Head of caudate nucleus (tissue), 42 donors: ENCODE data around the gene CD302.
A peak's percentile ranks its signal among the peaks of the same experiment; 100 is the strongest.
"Not testable (repeated sequence)": the region's sequence is repeated elsewhere in the genome, so short reads cannot be mapped to it uniquely, and the experiment has no call there.

Experiments
- DNase-seq, 42 donors: peaks; one replicate each; pipeline versions ENCODE4 v3.0.0 to v3.0.0-alpha.2; 2020 to 2021; ENCODE audit warnings: mixed read lengths in 7 of 42
- intact Hi-C: fragments of 100-400 bp; cut with DNase I; formaldehyde crosslinking; loops from one replicate; pipeline ENCODE4 v1.15.0; 2022

Gene CD302, protein sequence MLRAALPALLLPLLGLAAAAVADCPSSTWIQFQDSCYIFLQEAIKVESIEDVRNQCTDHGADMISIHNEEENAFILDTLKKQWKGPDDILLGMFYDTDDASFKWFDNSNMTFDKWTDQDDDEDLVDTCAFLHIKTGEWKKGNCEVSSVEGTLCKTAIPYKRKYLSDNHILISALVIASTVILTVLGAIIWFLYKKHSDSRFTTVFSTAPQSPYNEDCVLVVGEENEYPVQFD

DNA sequence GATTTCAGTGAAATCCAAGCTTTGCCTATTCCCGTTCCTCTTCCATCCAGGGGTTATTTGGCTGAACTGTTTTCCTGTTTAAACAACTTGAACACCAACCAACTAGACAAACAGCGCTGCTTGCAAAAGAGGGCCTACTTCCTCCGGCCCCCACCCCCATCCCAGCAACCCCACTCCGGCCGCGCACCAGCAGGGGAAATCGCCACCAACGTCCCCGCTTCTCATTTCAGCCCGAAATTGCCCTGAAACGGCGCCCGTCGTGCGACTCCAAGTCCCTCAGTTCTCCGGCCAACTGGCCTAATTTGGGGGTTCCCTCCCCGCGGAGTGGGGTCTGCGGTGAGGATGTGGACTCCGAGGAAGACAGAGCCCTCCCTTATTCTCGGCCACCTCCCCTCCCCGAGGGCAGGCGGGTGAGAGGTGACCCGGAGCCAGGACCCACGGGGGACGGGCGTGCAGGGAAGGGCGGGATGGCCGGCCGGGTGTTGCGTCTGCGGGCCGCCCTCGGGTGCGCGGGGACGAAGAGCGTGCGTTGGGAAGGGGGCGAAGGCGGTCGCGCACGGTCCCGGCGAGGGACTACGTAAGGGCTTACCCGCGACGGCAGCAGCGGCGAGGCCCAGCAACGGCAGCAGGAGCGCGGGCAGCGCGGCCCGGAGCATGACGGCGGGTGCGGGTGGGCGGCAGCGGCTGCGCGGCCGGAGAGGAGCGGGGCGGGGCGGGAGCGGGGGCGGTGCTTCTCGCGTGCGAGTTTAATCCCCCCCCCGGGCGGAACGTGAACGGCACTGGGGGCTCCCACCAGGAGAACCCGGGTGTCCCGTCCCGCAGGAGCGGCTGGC is at the start of gene CD302:
TSS of gene CD302 (minus strand) at position 666 of the 833 bp plus-strand sequence. CDS start at position 656, 10 bp downstream.
- intact Hi-C loops = loop anchor here (10.0 kb wide), 1 partner anchor 83 kb away; the partner anchor contains the start of gene MARCHF7
- peak in 41 of 42 donors; percentile 19 to 80 (median 59) for DNase-seq

DNA sequence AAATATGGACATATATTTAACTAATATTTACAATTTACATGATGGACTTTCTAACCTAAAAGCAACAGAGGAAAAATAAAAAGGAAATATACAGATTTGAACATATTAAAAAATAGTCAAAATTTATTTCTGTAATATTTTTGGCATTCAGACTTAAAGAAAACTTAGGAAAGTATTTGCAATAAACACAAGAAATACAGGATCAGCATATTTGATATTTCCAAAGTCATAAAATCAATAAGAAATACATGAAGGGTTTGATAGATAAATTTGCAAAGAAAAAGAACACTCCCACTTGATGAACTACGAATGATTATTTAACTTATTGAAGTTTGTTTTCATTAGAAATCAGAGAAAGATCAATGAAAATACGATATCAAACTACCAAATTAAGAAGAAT is 48.6 kb upstream of the CD302 start:
- intact Hi-C loops = no loop called here
- DNase-seq = no peak

DNA sequence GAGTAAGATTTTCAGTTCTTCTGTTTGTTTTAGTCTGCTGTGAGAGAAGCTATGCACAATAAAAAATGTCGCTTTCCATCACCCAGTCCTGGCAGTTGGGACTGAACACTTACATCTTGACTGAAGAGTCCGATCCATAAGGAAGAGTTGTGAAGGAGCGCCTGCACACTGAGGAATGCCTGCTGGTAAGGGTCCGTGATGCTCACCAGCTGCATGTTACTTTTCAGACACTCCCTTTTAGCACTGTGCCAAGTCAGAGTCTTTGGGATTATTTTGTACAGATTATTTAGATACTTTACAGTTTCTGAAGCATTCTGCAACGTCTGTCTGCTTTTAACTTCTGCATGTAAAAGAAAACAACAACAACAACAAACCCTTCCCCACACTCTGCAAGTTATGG is 42.6 kb upstream of the CD302 start:
- intact Hi-C loops = no loop called here
- no peak for DNase-seq

DNA sequence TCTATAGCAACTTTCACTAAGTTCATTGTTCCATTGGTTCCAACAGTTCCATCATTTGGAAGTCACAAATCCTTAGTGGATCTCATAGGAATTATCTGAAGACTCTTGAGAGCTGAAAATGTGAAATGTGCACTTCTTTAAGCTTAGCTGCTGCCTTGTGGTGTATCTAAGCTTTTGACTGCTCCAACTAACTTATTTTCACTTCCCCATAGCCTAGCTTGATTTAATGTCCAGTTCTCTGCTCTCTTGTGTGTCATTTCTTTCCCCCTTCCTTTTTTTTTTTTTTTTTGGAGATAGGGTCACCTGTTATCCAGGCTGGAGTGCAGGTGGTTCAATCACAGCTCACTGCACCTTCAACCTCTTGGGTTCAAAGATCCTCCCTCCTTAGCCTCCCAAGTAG is 34.9 kb upstream of the CD302 start:
- intact Hi-C loops = no loop called here

DNA sequence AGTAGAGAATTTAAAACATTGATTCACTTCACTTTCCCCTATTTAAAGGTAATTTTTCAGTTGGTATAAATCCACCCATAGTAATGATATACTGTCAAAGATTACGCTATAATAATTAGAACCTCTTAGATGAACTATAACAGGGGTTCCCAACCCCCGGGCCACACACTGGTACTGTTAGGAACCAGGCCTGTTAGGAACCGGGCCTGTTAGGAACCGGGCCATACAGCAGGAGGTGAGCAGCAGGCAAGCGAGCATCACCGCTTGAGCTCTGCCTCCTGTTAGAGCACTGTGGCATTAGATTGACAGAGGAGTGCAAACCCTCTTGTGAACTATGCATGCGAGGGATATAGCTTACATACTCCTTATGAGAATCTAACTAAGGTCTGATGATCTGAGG is 34.0 kb upstream of the CD302 start:
- no peak for DNase-seq
- intact Hi-C loops = no loop called here

More for the DNA sequence above, 34.9 kb upstream of the CD302 start:
- DNase-seq = no peak

- intact Hi-C loops = no loop called here
- no peak for DNase-seq
These were observed 31.4 kb upstream of the CD302 start for GRCh38 chr2:159829376-159829775.

DNA sequence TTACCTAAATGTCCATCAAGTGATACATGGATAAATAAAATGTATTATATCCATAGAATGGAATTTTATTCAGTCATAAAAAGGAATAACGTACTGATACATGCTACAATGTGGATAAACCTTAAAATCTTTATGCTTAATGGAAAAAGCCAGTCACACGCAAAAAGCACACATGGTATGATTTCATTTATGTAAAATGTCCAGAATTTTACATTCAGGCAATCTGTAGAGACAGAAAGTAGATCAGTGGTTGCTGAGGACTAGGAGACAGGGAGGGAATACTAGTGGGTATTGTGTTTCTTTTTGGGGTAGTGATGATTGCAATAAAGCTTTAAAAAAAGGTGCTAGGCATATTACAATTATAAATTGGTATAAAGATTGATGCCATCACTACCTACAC is 30.7 kb upstream of the CD302 start:
- no peak for DNase-seq
- intact Hi-C loops = no loop called here

GRCh38 chr2:159822478-159822833 is 24.4 kb upstream of the CD302 start:
- intact Hi-C loops, DNase-seq: not testable (repeated sequence)

GRCh38 chr2:159821775-159822477 is 23.9 kb upstream of the CD302 start:
- intact Hi-C loops, DNase-seq: not testable (repeated sequence)

- intact Hi-C loops = no loop called here
- no peak for DNase-seq
These were observed 20.9 kb upstream of the CD302 start for GRCh38 chr2:159818940-159819339.

GRCh38 chr2:159817283-159817682 is 19.3 kb upstream of the CD302 start:
- no peak for DNase-seq
- intact Hi-C loops = no loop called here

- DNase-seq = no peak
- intact Hi-C loops = no loop called here
These were observed 13.2 kb upstream of the CD302 start for GRCh38 chr2:159811232-159811631.

DNA sequence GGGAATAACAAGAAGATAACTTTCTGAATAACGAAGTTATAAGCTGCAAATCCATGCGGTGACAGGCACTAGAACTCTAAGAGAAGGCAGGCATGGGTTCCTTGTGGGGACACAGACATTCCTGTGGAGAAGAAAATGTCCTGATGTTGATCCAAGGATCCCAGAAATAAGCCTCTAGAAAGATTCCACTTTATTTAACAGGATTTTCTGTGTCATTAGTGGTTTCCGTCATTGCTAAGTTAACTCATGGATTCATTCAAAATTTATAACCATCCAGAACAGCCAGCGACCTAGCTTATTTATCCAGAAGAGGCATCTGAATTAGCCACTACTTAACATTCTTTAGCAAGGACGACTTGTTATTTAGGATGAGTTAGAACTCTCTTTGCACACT is 10.0 kb upstream of the CD302 start:
- DNase-seq = no peak
- intact Hi-C loops = no loop called here

DNA sequence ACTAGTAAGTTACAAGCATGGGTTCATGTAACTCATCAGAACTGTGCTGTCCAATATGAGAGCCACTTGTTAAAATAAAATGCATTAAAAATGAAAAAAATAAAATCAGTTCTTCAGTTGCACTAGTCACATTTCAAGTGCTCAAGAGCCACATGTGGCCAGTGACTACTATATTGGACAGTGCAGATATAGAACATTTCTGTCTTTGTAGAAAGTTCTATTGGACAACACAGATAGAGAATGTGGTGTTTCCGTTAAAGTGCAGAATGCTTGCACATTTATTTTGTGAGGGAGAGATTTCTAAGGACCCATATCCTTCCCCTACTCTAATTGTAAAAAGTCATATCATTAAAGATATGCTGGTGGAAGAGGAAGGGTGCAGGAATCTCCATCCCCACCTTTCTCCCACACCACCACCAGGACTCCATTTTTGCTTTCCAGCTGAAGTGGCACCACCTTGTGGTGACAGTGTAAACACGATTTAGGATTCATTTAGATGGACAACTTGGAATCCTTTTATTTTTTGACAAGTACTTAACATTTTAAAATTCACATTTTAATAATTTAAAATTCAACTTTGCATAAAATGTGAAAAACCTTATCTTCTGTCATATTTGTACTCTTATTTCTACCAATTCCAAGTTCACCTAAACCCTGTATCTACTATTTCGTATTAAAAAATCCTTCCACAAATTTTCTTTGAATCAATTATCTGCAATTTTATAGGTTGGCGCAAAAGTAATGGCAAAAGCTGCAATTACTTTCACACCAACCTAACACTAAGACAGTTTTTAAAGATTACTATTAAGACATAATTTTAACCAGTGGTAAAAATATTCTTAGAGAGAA is 9.4 kb upstream of the CD302 start:
- DNase-seq = peak in 25 of 42 donors; percentile 17 to 73 (median 42)
- intact Hi-C loops = no loop called here

DNA sequence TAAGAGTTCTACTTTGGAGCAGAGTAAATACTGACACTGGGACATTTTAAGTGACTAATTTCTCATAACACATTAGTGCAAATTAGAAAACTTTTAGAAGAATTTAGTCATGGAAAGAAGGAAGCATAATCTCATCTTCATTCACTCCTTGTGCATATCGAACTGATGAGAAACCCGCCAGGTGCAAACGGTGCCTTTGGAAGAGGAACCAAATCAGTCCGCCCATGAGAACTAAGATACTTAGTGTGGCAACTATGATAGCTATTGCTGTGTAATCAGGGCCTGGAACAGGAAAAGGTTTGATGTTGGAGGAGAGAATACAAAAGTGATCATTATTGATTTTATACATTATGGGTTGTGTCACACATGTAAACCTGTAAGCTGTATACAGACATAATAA is 6.9 kb upstream of the CD302 start:
- DNase-seq = no peak
- intact Hi-C loops = no loop called here

DNA sequence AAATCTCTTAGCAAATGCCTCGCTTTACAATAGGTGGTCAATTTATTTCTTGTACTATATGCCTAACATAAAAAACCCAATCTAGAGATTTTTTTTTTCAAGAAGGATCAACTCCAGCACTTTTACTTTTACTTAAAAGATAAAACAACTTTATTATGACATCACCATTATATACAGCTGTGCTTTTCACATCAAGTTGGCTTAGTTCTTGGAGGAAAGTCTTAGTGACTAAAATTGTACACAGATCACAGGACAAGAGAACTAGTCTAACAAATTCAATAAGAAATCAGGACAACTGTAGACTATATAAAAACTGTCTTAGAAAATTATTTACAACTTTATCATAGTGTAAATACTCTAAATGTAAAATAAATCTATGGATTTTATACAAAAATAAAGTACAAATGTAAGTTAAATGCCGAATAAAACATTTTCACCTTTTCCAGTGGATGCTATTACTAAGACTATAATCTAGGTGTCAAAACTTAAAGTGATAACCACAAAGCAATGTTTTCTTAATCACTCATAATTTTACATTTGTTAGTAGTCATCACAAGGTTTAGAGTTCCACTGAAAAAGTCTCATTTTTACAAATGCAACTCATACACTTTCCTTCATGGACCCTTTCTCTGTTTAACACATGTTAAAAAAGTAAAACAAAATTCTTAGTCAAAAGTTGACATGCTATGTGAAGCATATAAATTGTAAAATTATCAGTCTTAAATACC is 5.4 kb upstream of the CD302 start:
- no peak for DNase-seq
- intact Hi-C loops = no loop called here

DNA sequence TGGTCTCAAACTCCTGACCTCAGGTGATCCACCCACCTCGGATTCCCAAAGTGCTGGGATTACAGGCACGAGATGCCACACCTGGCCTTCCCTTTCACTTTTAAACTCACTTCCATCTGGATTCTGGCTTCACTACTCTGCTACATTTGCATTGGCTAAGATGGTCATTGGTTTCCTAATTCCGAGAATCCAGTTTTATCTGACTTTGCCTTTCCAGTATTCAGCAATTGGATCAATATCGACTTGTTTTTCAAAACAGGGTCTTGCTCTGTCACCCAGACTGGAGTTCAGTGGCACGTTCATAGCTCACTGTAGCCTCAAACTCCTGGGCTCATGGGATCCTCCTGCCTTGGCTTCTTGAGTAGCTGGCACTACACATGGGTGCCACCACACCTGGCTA is 4.7 kb upstream of the CD302 start:
- DNase-seq = no peak
- intact Hi-C loops = no loop called here

DNA sequence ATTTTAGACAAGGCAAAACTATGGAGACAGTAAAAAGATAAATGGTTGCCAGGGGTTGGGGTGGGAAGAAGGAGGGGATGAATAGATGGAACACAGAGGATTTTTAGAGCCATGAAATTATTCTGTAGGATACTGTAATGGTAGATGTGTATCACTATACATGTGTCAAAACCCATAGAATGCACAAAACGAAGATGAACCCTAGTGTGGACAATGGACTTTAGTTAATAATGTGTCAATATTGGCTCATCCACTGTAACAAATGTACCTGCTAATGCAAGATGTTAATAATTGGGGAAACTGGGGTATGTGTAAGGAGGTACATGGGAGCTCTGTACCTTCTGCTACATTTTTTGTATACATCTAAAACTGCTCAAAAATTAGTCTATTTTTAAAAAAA is 1.8 kb upstream of the CD302 start:
- intact Hi-C loops = loop anchor here (10.0 kb wide), 1 partner anchor 85 kb away; the partner anchor contains the start of gene MARCHF7
- no peak for DNase-seq
